HG02970 (cell line): ENCODE measurements around the gene PANK4.
"Not testable (repeated sequence)": the region's sequence is repeated elsewhere in the genome, so short reads cannot be mapped to it uniquely, and the experiment has no call there.

Source experiments
- ATAC-seq: cut with Tn5 transposase; IDR thresholded peaks from one replicate; pipeline ENCODE4 v1.9.1; 2021; ENCODE audit warnings: mild to moderate bottlenecking, moderate library complexity, moderate number of reproducible peaks; ENCODE audit not compliant: unreplicated experiment, low FRiP score

The PANK4 gene

DNA sequence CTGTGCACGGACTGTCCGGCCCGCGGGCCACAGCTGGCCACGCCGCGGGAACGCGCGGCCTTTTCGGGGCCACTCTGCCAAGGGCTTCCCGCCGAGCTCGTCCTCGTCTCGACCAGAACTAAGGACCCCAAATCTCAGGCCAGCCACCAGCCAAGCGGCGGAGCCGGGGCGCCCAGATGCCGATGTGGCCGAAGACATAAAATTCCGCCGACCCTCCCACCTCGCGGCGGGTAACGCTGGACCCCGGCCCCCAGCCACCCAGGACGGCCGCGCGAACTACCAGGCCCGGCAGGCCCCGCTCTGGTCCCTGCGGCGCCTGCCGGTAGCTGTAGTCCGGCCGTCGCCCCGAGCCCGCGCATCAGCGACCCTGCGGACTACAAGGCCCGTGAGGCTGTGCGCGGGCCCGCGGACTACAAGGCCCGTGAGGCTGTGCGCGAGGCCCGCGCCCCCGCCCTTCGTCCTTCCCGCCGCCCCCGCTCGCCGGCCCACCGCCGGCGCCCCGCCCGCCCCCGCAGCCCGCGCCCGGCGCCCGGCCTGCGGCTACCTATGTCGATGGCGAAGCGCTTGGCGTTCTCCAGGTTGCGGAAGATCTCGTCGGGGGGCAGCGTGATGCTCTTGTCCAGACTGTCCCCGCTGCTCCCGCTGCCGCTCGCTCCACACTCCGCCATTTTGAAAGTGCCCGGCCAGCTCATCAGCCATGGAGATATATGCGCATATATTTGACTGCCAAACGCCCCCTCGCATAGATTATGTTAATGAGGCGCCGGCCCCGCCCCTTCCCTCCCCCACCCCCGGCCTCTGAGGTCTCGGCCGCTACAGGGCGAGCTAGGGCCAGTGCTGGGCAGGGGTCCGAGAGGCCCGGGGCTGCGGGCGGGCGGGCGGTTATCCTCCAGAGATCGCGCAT is at the start of gene PANK4:
TSS of gene PANK4 (minus strand) at position 677 of the 904 bp plus-strand sequence. CDS start at position 668, 9 bp downstream.
- peak; percentile 83 for ATAC-seq

DNA sequence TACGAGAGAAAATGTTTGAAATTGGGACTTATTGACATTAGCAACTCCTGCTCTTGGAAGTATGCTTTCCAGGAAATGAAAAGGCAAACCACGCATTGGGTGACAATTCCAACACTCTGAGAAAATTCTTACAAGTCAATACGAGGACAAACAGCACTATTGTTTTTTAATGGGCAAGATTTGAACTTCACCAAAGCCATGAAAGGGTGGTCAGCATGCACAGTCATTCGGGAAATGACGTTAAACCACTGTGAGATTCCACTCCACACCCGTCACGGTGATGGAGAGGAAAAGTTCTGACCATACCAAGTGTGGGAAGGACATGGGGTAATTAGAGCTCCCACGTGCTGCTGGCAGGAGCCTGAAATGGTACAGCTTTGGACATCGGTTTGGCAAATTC is 48.0 kb upstream of the PANK4 start:
- ATAC-seq, result no peak

- ATAC-seq, result no peak
Observed at GRCh38 chr1:2573250-2573920, 47.0 kb upstream of the PANK4 start.

GRCh38 chr1:2571348-2571747 is 45.0 kb upstream of the PANK4 start:
- ATAC-seq, result no peak

GRCh38 chr1:2570332-2570731 is 43.9 kb upstream of the PANK4 start:
- no peak for ATAC-seq

- not testable (repeated sequence) for ATAC-seq
Observed at GRCh38 chr1:2569703-2570102, 43.3 kb upstream of the PANK4 start.

GRCh38 chr1:2569060-2569459 is 42.7 kb upstream of the PANK4 start:
- ATAC-seq, result no peak

DNA sequence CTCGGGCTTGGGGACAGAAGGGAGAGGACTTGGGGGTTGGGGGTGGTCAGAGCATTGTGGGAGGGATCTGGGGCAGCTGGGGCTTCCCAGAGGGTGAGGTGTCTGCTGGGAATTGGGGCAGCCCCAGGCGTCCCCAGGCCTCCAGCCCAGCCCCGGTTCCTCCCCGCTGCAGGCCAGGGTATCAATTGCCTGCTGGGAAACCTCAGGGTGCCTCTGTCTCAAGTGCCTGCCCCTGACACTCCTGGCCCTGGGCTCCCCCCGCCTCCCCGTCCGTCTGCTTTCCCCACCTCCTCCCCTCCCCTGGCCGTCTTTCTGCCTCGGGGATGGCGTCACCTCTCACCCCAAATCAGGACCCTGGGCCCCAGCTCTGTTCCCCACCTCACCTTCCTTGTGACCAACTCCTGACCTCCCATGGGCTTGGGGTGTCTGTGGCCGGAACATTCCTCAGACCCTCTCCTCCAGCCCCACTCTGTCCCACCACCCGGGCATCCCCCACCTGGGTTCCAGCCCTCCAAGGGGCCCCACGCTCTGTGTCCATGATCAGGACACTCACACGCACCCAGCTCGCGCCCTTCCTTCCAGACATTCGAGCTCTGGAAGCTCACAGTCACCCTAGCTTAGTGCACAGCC is 41.9 kb upstream of the PANK4 start:
- not testable (repeated sequence) for ATAC-seq

- no peak for ATAC-seq
Observed at GRCh38 chr1:2567083-2567679, 40.8 kb upstream of the PANK4 start.

DNA sequence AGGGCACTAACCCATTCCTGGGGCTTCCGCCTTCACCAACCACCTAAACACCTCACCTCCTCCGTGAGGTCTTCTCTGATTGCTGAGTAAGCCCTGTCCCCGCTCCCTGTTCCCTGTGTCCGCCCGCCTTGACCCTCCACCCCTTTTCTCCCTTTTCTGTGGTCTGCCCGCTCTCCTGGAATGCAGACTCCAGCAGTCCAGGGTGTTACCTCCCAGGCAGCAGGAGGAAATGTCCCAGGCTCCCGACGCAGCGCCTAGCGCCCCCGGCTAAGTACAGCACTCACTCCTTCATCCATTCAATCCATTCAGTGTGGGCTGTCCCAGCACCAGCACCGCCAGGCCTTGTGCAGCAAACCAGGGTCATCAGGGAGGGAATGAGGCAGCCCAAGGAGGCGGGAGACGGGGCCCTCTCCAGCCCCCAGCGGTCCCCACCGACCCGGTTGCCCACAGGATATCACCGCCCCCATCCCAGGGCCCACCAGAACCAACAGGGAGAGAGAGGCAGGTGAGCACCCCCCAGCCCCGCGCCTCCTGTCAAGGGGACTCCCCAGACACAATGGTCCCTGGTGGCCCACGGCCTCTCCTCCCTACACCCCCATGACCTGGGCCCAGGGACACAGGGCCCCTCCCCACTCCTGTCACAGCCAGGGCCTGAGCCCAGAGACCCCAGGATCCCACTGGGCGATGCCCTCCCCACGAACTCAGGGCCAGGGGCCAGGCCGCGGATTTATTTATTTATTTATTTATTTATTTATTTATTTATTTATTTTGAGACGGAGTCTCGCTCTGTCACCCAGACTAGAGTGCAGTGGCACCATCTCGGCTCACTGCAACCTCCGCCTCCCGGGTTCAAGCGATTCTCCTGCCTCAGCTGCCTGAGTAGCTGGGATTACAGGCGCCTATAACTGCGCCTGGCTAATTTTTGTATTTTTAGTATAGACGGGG is 40.0 kb upstream of the PANK4 start:
- ATAC-seq, result no peak

GRCh38 chr1:2564815-2565374 is 38.5 kb upstream of the PANK4 start:
- no peak for ATAC-seq

GRCh38 chr1:2564006-2564814 is 37.8 kb upstream of the PANK4 start:
- ATAC-seq, result no peak

DNA sequence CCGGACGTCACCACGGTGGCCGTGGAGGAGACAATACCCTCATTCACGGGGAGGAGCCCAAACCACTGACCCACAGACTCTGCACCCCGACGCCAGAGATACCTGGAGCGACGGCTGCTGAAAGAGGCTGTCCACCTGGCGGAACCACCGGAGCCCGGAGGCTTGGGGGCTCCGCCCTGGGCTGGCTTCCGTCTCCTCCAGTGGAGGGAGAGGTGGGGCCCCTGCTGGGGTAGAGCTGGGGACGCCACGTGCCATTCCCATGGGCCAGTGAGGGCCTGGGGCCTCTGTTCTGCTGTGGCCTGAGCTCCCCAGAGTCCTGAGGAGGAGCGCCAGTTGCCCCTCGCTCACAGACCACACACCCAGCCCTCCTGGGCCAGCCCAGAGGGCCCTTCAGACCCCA is 36.8 kb upstream of the PANK4 start:
- no peak for ATAC-seq

DNA sequence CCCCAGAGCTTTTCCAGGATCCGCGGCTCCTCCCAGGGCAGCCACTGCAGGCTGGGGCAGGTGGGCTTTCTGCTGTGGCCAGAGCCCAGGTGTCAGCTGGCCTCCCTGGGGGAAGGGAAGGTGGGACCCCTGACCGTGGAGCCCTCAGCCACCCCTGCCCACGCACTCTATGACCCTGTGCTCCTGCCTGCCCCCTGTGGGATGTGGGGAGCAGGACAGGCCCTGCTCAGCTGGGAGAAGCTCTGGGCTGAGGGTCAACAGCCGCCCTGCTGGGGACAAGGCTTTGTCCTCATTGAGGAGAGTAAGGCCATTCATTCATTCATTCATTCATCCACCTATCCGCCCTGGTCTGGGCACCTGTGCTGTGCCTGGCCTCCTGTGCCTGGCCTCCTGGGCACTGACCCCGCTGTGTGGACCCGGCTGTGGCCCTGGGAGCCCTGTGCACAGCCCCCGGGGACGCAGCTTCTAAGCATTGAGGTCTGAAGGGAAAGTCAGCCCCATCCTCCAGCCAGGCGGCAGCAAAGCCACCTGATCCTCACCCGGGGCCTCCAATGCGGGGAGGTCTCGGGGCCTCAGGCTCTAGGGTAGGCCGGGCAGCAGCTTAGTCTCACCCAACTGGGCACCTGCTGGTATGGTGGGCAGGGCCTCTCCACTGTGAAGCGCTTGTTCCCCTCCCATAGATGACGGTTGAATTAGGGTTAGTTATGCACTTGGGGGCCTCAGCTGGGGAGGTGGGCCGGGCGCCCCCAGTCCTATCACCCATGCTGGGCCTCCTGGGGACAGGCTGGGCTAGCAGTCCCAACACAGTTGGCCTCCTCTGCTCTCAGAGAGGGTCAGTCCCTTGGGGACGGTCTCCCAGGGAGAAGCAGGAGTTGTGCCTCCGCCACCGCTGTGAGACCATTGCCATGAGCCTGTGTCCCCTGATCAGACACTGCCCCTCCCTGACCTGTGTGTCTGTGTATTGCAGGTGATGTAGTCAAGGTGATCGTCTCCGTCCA is 35.8 kb upstream of the PANK4 start:
- no peak for ATAC-seq

DNA sequence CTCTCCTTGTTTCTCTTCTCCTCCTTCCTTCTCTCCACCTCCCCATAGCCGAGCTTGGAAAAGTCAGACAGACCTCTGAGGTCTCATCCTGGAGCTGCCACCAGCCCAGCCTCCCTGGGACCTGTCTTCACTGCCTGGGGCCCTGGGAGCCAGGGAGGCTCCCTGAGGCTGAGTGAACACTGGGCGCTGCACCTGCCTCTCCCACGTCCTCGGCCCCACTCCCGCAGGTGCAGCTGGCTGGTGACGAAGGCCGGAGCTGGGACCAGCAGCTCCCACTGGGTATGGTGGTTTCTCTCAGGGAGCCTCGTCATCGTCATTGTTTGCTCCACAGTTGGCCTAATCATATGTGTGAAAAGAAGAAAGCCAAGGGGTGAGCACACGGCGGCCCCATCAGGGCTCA is 35.0 kb upstream of the PANK4 start:
- ATAC-seq, result no peak

- no peak for ATAC-seq
Observed at GRCh38 chr1:2560299-2561073, 34.1 kb upstream of the PANK4 start.
